LNCaP clone FGC (cell line): ENCODE data around the gene DNAAF1.
"Not testable (repeated sequence)": the region's sequence is repeated elsewhere in the genome, so short reads cannot be mapped to it uniquely, and the experiment has no call there.

Experiments
- DNase-seq: peaks from one replicate; pipeline ENCODE4 v3.0.0-alpha.2; 2011; ENCODE audit warnings: low read depth
- H3K4me3 ChIP-seq: 2 replicates; pipeline ENCODE4 v1.5.1; 2011; ENCODE audit warnings: mild to moderate bottlenecking, low read depth, low read length, control low read depth
- TF ChIP-seq, protein P1 (sequence below): IDR thresholded peaks from 2 replicates; pipeline ENCODE4 v1.5.1; 2012; ENCODE audit warnings: mild to moderate bottlenecking; ENCODE audit not compliant: control insufficient read depth, insufficient read depth; ENCODE audit errors: extremely low read depth

The DNAAF1 gene

DNA sequence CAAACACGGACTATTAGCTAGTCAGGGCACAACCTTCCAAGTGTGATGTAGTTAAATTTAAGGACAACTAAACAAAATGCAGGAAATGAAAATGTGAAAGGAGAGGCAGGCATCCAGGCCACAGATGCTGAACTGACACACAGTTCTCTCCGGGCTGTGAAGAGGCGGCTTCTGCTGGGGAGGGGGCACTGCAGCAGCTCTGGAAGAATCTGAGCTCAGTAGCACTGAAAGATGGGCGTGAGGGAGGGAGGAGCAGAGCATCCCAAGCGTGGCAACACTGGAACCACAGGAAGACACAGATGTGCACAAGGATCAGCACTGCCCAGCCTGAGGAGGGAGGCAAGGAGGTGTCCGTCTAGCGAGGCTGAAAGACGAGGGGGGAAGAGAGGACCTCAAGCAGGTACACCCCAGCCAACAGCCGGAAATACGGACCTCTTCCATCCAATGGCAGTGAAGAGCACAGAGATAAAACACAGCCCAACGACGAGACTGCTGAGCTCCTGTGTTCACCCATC, 39.8 kb upstream of the DNAAF1 start:
- no peak for DNase-seq
- TF ChIP-seq, protein P1, sequence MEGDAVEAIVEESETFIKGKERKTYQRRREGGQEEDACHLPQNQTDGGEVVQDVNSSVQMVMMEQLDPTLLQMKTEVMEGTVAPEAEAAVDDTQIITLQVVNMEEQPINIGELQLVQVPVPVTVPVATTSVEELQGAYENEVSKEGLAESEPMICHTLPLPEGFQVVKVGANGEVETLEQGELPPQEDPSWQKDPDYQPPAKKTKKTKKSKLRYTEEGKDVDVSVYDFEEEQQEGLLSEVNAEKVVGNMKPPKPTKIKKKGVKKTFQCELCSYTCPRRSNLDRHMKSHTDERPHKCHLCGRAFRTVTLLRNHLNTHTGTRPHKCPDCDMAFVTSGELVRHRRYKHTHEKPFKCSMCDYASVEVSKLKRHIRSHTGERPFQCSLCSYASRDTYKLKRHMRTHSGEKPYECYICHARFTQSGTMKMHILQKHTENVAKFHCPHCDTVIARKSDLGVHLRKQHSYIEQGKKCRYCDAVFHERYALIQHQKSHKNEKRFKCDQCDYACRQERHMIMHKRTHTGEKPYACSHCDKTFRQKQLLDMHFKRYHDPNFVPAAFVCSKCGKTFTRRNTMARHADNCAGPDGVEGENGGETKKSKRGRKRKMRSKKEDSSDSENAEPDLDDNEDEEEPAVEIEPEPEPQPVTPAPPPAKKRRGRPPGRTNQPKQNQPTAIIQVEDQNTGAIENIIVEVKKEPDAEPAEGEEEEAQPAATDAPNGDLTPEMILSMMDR = no peak
- no peak overlapping the region for H3K4me3 ChIP-seq

DNA sequence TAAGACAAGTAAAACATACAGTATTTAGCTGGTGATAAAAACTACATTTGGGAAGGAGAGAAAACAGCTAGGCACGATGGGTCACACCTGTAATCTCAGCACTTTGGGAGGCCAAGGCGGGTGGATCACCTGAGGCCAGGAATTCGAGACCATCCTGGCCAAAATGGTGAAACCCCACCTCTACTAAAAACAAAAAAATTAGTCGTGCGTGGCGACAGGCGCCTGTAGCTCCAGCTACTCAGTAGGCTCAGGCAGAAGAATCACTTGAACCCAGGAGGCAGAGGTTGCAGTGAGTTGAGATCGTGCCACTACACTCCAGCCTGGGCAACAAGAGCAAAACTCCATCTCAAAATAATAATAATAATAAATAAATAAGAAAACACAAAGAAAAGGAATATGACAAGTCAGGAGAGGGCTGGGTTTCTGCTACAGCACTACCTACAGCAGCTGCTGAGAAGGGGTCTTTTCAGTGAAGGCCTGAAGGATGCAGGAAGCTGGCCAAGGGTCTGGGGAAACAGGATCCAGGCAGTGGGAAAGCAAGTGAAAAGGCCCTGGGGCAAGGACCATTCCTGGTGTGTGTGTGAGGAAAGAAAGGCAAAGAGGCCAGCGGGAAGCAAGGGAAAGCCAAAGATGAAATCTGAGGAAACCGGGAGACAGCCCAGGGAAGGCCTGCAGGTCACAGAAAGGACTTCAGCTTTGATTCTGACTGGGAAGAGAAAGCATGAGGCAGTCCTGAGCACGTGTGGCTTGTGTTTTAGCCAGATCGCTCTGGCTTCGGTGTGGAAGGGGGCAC, 39.0 kb upstream of the DNAAF1 start:
- no peak overlapping the region for H3K4me3 ChIP-seq
- no peak for DNase-seq
- TF ChIP-seq, protein P1 = no peak

DNA sequence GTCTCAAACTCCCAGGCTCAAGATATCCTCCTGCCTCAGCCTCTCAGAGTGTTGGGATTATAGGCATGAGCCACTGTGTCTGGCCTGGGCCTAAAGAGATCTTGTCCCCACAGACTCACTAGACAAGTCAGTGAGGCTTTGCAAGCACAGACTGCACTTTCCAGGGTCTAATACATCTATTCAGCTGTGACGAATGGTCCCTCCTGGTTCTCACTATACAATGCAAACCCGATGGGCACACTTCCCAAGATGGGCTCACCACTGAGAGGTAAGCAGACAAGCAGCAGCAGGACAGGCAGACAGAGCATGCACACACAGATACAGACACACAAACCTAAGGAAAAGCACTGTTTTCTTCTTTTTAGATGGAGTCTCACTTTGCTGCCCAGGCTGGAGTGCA, 37.2 kb upstream of the DNAAF1 start:
- TF ChIP-seq, protein P1 = no peak
- no peak overlapping the region for H3K4me3 ChIP-seq
- DNase-seq = no peak

DNA sequence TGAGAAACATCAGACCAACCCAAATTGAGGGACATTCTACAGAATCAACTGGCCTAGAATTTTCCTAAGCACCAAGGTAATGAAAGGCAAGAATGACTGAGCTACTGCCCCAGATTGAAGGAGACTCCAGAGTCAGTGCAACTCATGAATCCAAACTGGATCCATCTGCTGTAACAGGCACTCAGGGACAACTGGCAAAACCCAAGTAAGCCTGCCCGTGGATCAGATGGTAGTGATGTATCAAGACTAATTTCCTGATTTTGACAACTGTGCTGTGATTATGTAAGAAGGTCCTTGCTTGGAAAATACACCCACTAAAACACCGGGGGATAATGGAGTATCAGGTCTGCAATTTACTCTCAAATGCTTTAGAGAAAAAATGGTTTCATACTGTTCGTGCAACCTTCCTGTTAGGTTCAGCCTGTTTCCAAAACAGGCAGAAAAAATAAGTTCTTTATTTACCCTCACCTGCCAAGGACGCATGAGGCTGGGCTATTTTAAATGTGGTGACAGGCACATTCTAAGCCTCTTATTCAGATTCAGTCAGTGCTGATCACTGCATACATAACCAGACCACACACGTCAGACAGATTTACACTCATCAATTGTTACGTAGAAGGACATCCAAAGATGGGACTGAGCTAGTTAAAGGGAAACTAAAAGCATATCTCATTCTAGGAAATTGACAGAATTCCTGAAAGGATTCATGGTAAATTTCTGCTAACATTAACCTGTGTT, 35.3 kb upstream of the DNAAF1 start:
- DNase-seq = no peak
- H3K4me3 ChIP-seq = no peak overlapping the region
- TF ChIP-seq, protein P1 = no peak

DNA sequence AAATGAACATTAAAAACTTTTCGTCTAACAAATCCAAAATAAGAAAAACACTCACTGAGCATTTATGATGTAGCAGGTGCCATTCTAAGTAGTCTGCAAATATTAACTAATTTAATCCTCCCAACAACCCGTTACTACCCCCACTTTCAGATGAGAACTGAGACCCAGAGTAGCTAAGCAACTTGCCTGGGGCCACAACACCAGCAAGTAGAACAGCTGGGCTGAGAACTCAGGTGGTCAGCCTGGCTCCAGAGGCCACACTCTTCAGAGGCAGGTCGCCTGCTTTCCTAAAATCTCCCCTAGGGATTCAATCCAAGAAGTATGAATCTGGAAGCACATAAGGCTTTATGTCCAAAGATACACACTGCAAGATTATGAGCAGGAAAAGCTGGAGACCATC, 34.6 kb upstream of the DNAAF1 start:
- H3K4me3 ChIP-seq = no peak overlapping the region
- DNase-seq = no peak
- TF ChIP-seq, protein P1 = no peak

DNA sequence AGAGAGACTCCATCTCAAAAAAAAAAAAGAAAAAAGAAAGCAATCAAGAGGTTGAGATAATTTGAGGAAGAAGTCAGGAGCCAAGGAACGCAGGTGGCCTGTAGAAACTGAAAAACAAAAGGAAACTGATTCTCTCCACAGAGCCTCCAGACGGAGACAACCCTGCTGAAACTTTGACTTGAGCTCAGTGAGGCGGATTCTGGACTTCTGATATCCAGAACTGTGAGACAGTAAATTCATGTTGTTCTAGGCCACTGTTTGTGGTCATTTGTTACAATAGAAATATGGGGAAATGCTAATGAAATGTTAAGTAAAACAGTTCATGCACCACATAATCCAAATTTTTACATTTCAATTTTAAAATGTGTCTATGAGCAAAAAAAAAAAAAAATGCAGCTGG, 33.6 kb upstream of the DNAAF1 start:
- no peak for DNase-seq

DNA sequence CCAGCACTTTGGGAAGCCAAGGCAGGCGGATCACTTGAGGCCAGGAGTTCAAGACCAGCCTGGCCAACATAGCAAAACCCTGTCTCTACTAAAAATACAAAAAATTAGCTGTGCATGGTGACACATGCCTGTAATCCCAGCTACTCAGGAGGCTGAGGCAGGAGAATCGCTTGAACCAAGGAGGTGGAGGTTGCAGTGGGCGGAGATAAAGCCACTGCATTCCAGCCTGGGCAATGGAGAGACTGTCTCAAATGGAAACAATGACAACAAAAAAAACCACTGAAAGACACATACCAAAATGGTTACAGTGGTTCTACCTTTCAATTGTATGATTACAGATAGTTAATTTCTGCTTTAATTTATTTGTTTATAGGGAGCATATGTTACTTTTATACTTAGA, 33.2 kb upstream of the DNAAF1 start:
- not testable (repeated sequence) for H3K4me3 ChIP-seq, DNase-seq

More for the DNA sequence above, 33.6 kb upstream of the DNAAF1 start:
- no peak overlapping the region for H3K4me3 ChIP-seq
- TF ChIP-seq, protein P1 = no peak
